GM21723 (cell line): ENCODE measurements around the gene MGAM2.

Experiments used
- ATAC-seq: cut with Tn5 transposase; IDR thresholded peaks from one replicate; pipeline ENCODE4 v1.9.1; 2021; ENCODE audit warnings: mild to moderate bottlenecking, moderate library complexity; ENCODE audit not compliant: unreplicated experiment

The MGAM2 gene

DNA sequence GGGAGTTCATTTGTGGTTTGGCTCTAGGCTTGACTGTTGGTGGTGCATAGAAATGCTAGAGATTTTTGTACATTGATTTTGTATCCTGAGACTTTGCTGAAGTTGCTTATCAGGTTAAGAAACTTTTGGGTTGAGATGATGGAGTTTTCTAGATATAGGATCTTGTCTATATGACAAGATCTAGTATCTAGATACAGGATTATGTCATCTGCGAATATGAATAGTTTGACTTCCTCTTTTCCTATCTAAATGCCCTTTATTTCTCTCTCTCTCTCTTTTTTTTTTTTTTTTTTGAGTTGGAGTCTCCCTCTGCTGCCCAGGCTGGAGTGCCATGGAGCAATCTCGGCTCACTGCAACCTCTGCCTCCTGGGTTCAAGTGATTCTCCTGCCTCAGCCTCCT, 62.9 kb downstream of the MGAM2 start:
- no peak for ATAC-seq

DNA sequence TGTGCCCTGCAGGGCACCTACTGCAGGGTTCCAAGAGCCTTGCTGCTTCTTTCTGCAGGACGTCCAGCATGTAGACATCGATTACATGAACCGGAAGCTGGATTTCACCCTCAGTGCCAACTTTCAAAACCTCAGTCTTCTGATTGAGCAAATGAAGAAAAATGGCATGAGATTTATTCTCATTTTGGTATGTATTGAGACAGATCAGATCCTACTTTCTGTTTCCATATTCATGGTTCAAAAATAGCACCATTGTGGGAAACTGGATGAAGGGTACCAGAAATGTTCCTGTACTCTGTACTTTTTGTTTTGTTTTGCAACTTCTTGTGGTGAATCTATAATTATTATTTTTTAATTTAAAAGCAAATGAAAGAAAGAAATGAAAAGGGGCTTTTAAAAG, 64.1 kb downstream of the MGAM2 start:
- ATAC-seq: no peak

DNA sequence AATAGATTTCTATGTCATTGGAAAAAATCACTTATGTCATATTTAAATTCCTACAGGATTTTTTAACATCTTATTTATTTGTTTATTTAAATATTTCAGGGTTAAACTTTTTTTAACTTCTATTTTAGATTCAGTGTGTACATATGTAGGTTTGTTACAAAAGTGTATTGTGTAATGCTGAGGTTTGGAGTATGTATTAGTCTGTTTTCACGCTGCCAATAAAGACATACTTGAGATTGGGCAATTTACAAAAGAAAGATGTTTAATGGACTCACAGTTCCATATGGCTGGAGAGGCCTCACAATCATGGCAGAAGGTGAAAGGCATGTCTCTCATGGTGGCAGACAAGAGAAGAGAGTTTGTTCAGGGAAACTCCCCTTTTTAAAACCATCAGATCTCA, 65.4 kb downstream of the MGAM2 start:
- ATAC-seq: no peak

DNA sequence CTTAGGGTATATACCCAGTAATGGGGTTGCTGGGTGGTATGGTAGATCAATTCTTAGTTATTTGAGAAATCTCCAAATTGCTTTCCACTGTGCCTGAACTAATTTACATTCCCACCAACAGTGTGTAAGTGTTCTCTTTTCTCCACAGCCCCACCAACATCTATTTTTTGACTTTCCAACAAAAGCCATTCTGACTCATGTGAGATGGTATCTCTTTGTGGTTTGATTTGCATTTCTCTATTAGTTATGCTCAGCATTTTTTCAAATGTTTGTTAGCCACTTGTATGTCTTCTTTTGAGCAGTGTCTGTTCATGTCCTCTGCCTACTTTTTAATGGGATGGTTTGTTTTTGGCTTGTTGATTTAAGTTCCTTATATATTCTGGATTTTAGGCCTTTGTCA, 66.4 kb downstream of the MGAM2 start:
- no peak for ATAC-seq

DNA sequence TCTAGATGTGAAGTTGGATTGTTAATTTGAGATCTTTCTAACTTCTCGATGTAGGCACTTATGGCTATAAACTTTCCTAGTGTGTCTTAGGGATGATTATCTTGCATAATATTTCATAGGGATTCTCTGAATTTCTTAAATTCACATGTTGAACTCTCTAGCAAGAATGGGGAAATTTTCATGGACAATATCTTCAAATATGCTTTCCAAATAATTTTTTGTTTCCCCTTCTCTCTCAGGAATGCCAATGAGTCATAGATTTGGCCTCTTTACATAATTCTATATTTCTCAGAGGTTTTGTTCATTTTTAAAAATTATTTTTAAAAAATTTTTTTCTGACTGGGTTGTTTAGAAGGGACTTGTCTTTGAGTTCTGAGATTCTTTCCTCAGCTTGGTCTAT, 68.9 kb downstream of the MGAM2 start:
- no peak for ATAC-seq

DNA sequence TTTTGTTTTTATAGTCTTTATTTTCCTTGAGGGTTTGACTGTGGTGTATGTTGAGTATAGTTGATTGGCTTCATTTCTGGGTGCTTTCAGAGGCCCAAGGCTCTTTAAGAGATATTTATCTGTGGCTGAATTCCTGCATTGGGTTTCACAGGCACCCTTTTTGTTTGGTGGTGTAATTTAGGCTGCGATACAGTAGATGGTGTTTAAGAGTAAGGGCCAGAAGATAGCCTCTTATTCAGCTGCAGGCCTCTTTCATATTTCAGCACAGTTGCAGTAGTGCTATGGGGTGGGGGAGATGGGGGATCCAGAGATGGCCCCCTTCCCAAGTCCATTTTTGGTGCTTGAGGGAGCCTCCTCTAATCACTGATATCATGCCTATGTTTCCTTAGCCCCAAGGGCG, 69.7 kb downstream of the MGAM2 start:
- no peak for ATAC-seq

DNA sequence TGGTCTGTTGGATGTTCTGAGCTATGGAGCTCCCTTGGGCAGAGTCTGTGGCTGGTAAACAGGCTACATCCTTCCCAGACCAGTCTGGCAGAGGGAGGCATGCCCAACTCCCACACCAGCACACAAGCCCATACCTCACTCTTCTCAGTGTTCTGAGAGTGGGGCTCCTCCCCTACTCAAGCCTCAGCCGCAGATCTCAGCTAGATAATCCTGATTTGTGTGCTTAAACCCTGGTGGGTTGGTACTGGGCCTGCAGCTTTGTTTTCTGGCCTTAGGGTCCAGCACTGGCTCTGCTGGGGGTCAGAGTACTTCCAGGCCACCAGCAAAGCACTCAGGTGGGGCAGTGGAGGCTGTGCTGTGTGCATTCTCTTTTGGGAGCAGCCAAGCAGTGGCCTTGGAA, 70.4 kb downstream of the MGAM2 start:
- no peak for ATAC-seq

DNA sequence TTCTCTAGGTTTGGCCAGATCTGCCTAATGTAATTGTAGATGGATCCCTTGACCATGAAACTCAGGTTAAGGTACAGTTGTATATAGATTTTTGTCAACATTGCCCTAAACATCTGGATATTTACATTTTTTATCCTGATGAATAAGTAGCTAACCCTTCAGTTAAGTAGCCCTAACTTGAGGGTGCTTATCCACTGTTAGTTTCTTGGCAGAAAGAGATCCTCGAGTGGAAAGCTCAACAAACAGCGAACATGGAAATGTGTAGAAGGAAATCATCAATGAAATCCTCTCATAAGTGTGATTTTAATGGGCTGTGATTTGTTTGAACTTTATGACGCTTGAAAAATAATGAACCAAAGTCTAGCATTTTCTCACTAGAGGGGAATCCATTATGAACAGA, 73.6 kb downstream of the MGAM2 start:
- ATAC-seq: no peak

DNA sequence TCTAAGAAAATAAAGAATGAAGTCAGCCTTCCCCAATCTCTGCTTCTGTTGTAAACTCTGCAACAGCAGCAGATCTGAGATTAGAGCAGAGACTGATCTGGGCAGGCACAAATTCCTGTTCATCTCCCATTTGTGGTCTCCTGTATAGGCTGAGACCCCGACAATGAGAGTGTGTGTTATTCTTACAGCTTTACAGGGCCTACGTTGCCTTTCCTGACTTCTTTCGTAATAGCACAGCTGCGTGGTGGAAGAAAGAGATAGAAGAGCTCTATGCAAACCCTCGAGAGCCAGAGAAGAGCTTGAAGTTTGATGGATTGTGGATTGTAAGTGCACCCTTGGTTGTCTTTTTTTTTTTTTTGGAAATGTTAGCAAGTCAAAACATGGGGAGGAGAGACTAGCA, 74.3 kb downstream of the MGAM2 start:
- ATAC-seq: no peak

DNA sequence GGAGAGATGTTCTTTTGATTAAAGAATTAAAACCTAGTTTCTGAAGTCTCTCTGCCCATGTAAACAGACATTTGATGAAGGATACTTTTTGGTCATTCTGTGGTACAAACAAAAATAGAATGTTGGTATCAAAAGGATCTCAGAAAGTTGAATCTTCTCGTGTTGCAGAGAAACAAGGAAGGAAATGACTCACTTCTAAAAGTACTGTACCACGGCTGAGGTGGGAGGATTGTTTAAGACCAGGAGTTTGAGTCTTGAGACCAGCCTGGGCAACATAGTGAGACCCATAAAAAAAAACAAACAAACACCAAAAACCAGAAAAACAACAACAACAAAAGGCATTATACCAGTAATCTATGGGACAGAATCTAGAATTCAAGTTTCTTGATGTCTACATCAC, 76.6 kb downstream of the MGAM2 start:
- peak; percentile 70 for ATAC-seq

DNA sequence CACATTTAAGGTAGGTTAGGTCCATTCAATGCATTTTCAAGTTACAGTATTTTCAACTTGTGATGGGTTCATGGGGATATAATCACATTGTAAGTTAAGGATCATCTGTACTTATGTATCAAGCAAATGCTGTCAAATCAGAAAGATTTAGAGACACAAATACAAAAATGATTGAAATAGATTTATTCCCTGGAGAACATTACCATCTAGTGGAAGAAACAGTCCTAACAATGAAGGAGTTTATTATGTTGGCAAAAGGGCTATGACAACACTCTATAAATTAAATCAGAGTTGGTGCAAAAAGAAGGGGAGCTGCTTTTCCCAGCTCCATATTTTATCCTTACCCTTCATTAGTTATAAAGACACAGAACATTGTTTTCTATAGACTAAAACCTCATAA, 77.3 kb downstream of the MGAM2 start:
- no peak for ATAC-seq

DNA sequence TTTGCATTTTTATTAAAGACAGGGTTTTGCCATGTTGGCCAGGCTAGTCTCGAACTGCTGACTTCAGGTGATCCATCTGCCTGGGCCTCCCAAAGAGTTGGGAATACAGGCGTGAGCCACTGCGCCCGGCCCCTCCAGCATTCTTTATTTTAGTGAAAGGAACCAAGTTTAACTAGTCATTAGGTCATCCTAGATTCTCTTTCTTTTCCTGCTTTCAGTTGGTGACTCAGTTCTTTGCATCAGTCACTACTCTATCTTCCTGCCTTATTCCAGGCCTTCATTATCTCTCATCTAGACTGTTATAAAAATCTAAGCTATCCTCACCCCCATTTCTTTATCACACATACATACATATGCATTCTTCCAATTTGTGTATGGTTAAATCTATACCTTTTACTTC, 82.7 kb downstream of the MGAM2 start:
- ATAC-seq: no peak

DNA sequence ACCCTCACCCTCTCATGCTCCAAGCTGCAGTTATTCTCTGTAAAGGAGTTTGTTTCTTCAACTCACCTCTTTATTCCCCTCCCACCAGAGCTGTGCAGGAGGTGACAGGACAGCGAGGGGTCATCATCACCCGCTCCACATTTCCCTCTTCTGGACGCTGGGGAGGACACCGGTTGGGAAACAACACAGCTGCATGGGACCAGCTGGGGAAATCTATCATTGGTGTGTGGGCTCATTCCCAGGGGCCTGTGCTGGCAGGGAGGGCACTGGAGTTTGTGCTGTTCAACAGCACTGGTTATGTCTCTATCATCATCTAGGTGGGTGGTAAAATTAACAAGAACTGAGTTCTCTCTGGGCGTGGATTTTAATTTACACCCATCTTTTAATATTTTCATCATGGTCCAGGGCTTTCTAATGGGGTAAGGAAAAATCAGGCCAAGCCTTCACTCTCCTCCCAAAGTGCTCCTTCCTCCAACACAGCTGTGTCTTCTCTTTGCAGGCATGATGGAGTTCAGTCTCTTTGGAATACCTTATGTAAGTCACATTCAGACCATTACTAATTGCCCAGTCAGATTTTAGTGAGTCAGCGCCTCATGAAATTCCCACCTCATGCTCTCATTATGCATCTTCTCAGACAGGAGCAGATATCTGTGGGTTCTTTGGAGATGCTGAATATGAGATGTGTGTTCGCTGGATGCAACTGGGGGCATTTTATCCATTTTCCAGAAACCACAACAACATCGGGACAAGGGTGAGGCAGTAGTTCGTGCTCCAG, 84.7 kb downstream of the MGAM2 start:
- ATAC-seq: no peak

DNA sequence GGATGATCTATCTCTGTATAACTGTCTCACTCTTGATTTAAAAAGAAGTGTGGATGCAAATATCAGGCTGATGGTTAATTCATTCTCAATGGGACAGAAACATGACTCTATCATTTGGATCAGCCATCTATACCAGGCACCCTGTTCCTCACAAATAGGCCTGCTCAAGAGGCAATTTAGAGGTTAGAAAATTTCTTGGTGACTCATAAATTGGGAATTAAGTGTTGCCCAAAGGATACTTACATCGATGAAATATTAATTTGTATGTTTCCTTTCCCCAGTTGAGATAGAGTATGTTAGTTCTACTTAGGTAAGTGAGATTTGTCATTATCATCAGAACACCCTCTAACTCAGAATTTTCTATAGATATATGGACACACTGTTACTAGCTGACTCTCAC, 88.7 kb downstream of the MGAM2 start:
- ATAC-seq: no peak

DNA sequence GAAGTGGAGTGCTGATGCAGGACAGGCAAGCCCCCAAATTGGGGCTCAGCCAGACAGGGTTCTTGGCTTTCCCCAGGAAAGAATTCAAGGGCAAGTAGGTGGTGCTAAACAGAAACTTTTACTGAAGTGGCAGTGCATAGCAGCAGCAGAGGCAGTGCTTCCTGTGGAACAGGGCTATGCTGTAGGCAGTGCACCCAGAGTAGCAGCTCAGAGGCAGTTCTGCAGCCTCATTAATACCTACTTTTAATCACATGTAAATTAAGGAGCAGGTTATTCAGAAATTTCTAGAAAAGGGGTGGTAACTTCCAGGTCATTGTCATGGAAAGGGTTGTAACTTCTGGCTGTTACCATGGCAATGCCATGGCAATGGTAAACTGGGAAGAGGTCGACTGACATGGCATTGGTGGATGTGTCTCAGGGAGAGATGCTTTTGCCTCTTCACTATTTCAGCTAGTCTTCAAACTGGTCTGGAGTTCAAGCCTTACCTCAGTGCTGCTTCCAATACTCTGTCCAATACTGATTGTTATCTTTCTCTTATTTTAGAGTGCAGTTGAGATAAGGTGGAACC, 117.1 kb downstream of the MGAM2 start:
- ATAC-seq: no peak

DNA sequence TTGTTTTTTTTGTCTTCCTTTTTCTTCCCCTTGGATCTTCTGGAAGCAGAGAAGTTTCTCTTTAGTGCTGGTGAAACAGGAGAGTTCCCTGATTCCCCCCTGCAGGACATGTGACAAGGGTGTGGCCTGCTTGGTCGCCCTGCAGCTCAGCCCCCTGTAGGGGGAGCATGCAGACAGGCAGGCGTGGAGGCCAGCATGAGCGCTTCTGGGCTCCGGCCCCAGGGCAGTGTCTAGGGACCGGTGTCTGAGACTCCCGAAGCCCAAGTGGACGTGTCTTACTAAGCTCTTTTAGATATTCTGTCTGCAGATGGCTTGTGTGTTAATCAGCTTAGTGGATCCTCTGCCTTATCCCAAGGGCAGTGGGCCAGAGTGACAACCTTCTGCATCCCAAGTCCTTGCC, 120.2 kb downstream of the MGAM2 start:
- ATAC-seq: no peak

DNA sequence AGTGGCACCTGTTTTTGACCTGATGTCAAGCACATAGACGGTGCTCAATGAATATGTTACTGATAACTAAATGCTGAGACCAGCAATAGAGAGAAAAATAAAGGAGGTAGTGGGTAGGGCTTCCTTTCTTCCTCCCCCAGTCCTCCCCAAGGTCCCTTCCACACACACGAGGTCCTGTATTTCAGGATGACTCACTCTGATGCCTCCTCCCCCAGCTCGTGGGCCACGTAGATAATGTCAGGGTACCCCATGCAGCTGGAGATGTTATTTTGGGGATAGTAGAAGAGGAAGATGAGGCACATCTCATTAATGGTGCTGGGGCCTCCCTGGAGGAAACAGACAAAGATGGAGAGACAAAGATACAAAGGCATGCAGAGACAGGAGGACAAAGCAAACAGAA, 129.0 kb downstream of the MGAM2 start:
- no peak for ATAC-seq

DNA sequence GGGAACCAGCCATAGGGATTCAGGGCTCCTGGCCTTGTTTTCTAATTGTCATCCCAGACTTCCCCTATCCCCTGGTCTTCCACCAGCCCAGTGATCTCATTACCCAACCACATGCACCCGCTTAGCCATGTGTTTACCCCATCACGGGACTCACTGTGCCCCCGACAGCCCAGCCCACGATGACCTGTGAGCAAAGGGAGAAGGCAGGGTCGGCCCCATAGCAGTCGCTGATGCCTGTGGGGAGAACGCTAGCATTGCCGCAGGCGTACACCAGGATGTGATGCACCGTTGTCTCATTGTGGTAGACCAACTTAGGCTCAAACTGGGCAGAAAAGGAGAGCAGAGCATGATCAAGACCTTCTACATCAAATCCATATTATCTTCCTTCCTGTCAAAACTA, 132.3 kb downstream of the MGAM2 start:
- ATAC-seq: no peak

DNA sequence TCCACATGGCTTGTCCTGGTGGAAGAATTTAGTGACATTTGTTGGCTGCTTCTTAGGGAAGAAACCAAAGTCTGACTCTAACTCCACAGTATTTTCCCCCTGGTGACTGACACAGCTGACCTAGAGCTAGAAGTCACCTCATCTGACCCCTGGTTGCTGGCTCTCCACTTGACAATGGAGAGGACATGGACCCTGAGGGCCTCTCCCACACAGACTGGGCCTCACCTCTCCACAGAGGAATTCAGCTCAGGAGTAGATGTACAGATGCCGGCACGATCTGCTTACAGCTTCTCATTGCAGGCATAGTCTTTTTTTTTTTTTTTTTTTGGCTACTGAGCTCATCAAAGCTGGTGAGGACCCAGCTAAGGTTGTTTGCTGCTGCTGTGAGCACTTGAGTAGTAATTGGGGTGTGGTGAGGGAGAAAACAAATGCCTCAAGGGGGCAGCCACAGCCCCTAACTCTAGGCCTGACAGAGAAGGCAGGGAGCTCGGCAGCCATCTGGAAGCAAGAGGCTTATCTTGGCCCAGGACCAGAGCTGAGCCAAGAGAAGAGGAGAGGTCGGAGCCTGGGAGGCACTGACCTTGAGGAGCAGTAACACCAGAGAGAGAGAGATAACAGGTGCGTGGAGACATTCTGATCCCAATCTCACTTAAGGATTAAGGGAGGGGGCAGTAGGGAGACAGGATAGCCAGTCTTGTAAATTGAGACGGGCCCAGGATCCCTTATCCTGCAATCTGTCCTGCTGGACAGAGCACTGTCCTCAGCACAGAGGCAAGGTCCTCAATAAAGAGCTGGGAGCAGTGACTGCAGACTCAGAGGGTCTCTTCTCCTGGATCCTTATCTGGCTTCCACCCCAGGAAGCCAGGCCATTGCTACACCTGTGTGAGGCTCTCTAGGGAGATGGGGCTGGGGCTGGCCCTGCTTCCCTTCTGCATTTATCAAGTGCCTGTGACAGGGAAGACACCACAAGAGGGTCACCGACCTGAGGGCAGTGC, 136.9 kb downstream of the MGAM2 start:
- ATAC-seq: no peak

DNA sequence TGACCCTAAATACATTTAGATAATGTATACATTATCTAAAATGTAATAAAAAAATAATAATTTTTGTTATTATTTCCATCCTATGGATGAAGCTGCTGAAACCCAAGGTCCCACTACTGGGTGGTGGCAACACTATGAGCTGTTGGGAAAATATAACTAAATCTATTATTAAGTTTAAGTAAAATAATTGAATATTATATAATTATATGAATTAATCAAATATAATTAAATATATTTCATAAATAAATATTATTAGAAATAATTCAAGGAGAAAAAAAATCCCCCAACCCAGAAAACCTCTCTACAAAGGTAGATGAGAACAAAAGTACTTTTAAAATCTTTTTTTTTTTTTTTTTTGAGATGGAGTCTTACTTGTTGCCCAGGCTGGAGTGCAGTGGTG, 138.4 kb downstream of the MGAM2 start:
- no peak for ATAC-seq

DNA sequence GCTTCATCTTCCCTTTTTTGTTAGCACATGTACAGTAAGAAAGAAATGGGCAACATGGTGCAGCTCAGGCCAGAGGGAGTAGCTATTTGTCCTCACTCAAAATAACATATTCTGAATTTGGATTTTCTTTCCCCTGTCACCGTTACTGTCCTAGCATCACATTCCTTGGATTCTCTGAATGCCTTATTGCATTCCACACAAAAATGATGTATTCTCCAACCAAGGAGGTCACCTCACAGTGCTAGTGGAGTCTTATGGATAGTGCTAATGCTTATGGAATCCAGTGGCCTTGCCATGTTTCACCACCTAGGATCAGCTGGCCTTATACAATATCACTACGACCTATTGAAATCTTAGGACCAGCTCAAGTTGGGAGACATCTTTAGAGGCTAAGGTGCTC, 139.2 kb downstream of the MGAM2 start:
- ATAC-seq: no peak

DNA sequence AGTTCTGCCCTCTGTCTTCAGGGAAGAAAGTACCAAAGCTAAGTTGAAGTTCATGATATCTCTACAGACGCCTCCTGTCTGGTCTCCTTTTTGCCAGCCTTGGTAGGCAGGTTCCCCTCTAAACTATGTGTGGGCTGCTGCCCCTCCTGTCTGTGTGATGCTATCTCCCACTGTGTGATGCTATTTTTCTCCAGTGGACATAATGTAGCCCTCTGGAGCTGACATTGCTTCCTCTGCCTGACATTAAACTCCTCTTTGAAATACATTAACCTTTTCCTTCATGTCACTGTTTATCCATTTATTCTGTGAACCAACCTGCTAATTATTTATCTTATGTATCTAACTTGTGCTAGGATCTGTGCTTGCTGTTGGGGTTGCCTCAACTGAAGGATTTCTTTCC, 146.4 kb downstream of the MGAM2 start, which contains the start of gene PRSS58:
Gene PRSS58, minus strand, starts transcription at position 101 of the 400 bp plus-strand sequence. CDS start 351 bp downstream, outside the sequence.
- ATAC-seq: no peak
